GM21529 (cell line): ENCODE data around the gene LONRF2.

Experiments
- ATAC-seq: cut with Tn5 transposase; IDR thresholded peaks from one replicate; pipeline ENCODE4 v1.9.1; 2021; ENCODE audit not compliant: unreplicated experiment

LONRF2 gene

DNA sequence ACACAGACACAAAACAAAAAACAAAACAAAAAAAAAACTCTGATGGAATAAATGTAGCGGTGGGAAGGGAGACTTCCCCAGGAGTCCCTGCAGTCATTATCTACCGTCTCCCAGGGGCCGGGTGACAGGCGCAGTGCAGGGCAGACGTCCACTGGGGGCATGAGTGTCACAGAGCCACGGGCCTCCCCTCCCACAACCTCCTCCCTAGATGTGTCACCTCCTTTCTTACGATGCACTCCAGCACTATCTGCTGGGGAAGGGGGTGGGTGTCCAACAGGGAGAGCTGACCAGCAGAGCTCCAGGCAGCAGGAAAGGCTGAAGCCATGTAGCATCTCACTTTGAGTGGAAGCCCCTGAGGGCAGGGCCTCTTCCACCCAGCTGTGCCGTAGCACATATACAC lies 84.5 kb downstream of the LONRF2 start:
- ATAC-seq = no peak

DNA sequence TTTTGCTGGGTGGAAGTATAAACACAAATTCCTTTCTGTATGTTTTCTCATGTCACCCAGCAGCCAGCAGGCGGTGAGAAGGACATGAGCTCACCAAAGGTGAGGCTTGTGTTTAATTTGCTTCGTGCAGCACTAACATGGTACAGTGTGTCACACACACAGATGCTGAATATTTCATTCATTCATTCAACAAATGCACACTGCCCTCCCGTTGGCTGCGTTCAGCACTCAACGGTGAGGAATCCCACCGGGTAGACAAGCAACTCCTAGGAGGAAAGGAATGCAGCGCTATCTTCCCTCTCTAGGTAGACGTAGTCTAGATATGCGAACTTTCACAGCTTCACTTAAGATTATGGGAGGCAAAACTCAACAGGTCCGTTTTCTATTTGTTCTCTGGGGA lies 85.1 kb downstream of the LONRF2 start:
- ATAC-seq = no peak

DNA sequence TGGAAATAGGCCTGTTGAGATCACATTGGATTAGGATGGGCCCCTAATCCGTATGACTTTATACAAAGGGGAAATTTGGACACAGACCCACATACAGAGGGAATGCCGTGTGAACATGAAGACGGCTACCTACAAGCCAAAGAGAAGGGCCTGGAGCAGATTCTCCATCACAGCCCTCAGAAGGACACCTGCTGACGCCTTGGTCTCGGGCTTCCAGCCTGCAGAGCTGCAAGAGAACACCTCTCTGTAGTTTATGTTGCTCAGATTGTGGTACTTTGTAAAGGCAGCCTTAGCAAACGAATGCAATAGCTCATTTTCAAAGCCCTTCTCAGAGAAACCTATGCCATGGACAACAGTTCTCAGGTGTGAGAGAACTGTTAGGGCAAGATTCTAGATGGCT lies 86.1 kb downstream of the LONRF2 start:
- ATAC-seq = no peak

DNA sequence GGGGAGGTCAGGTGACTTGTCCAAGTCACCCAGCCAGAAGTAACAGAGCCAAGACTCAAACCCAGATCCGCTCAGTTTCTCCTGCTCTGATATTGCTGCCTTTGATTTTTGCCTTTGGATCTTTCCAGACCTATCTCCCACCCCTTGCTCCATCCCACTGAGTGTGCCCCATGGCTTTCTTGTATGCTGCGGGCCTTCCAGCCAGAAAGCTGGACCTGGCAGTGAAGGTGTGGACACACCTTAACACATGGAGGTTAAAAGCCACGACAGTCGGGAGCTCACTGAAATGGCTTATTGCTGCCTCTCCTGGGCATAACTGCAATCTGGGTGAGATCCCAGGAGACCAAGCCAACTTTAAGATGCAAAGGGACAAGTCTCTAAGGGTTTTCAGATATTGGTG lies 86.7 kb downstream of the LONRF2 start:
- no peak for ATAC-seq

DNA sequence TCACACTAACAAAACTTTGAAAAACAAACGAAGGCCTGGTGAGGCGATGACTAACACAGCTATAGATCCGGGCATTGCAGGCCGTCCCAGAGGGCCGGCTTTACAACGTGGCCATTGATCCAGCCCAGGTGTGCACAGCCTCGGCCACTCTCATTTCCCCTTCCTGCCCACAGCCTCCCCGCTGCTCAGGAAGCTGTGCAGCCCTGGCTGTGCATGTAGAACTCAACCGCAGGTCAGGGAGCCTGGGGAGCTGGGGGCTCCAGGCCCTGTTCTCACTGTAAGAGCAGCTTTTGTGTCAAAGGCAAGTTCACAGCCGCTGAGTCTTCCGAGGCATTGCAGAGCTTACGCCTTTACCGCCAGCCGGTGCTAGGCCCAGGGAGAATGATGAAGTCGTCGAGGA lies 87.2 kb downstream of the LONRF2 start:
- peak; percentile 98 for ATAC-seq

DNA sequence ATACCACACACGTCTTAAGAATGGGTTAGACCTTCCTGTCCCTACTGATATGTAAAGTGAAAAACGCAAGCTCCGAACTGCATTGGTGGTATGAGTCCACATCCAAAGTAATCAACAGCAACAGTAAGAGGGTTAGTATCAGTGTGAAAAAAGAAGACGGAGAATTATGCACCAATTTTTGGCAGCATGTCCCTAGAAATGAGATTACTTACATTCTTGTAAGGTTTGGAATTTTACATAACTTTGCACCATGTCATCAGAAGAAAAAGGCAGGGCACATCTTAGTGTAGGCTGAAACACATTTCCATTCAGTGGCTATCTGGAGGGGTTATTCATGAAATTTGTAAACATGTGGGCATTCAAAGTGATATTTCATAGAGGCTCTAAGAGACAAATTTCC lies 88.2 kb downstream of the LONRF2 start:
- ATAC-seq = no peak

DNA sequence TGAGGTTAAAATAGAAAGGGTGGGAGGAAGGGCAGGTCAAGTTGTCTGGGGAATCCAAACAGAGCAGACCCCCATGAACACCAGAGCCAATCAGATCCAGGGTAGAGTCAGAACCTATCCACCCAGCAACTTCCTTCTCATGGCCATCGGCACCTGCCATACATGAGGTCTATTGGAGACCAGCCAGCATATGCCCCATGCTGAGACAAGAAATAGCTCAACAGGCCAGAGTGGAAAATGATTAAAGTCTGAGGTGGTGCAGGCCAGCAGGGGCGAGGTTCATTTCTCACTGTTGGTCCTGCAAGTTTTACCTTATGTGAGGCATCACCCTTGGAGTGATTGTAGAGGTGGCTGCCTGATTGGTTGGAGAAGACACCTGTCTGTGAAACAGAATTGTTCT lies 89.2 kb downstream of the LONRF2 start:
- ATAC-seq = no peak

DNA sequence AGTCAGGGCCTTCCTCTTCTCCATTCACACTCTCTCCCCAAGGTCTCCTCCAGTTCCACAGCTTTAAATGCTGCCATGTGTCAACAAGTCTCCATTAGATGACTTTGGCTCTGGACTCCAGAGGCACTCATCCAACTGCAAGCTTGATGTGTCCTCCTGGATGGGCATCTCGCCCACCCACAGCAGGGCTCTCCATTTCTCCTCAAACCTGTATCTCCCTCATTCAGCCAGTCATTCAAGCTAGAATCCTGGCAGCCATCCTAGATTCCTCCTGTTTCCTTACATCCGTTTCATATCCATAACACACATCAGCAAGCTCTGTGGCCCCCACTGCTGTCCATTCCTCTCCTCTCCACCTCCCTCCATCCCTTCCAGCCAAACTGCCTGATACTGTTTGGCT lies 91.5 kb downstream of the LONRF2 start:
- ATAC-seq = no peak

DNA sequence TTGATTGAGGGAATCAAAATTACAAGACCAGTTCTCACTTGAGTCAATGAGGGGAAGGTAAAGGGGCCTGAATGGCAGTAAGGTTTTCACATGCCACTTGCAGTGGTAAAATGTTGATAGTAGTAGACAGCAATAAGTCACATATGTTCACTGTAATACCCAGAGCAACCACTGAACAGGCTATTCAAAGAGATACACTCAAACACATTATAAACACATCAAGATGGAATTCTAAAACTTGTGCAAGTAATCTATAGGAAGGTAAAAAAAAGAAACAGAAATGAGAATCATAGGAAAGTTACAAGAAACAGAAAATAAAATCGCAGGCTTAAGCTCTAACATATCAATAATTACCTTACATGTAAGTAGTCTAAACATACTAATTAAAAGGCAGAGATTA lies 93.3 kb downstream of the LONRF2 start:
- ATAC-seq = no peak

DNA sequence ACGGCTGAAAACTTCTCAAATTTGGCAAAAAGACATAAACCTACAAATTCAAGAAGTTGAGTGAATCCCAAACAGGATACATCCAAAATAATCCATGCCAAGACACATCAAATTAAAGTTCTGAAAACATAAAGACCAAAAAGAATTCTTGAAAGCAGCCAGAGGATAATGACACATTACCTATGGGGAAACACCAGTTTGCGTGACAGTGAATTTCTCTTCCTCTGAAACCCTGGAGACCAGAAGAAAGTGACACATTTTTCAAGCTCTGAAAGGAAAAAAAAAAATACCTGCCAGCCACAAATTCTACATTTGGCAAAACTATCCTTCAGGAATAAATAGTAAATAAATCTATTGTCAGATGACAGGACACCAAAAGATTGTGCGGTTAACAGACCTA lies 93.9 kb downstream of the LONRF2 start:
- no peak for ATAC-seq

DNA sequence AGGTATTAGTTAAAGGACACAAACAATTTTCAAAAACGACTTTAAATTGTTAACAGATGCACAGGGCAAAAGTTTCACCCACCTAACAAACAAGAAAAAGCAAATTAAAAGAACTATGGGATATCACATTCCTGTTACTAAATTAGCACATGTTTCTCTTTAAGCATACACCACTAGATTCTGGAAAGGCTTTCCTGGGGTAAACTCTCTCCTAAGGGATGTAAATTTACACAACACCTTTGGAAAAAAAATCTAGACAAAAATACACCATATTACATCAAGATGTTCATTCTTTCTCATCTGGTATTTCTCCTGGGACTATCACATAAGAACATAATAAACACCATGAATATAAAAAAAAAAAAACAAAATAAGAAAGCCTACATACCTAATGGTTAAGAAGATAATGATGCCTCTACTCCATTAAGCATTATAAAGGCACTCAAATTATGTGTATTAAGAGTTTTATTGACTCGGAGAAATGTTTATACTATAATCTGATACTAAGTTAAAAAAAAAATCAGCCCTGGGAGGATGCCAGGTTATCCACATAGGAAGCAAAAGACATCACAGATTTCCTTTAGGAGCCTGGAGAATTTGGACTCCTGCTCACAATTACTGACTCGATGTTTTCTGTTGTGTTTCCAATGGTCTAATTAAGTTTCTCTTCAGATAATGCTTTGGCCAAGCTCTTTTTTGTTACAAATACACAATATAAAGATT lies 97.2 kb downstream of the LONRF2 start:
- no peak for ATAC-seq

DNA sequence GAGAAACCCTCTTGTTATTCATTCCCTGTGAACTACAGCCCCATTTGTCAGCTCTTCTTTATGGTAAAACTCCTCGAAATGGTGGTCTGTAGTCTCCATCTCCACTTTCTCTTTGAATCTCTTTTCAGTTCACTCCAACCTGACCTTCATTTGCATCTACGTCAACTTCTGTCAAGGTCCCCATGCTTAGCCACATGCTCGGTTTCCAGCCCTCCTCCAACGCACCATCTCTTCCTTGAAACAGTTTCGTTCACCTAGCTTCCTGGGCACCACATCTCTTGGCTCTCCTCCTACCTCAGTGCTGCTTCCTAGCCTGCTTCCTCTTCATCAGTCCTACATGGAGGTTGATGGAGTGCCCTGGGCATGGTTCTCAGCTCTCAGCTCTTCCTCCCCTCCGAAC lies 98.8 kb downstream of the LONRF2 start:
- ATAC-seq = no peak
